GM23338 (cell line): ENCODE measurements around the gene FAM171A2. TPM values are rescaled to one million over a fixed set of nuclear protein-coding genes. Genes with fewer than 3 reads are reported as not detected.
A peak's percentile ranks its signal among the peaks of the same experiment; 100 is the strongest.

Source experiments
- ATAC-seq: fragments of 200-7000 bp; cut with Tn5 transposase; 3 replicates; pipeline ENCODE4 v1.9.1; 2020
- DNase-seq: peaks from one replicate; pipeline ENCODE4 v3.0.0-alpha.2; 2015; ENCODE audit warnings: low spot score
- H2AFZ ChIP-seq: fragments of 200-600 bp; sonication (generic); 2 replicates; pipeline ENCODE4 v1.8.0; 2016; ENCODE audit warnings: antibody characterized with exemption, mild to moderate bottlenecking, moderate library complexity
- H3F3A ChIP-seq: fragments of 200-600 bp; sonication (generic); replicated peaks from 2 replicates; pipeline ENCODE4 v1.8.0; 2017; ENCODE audit warnings: antibody characterized with exemption, mixed run types, low read depth
- H3K27ac ChIP-seq: fragments of 200-600 bp; sonication (generic); 2 replicates; pipeline ENCODE4 v1.6.1; 2016; ENCODE audit warnings: low read depth
- H3K27me3 ChIP-seq: fragments of 200-600 bp; sonication (generic); 2 replicates; pipeline ENCODE4 v1.8.0; 2016; ENCODE audit warnings: mild to moderate bottlenecking, mixed run types, moderate library complexity; ENCODE audit not compliant: insufficient read depth
- H3K36me3 ChIP-seq: fragments of 200-600 bp; sonication (generic); 2 replicates; pipeline ENCODE4 v1.8.0; 2016; ENCODE audit warnings: mild to moderate bottlenecking; ENCODE audit not compliant: insufficient read depth
- H3K4me1 ChIP-seq: fragments of 200-600 bp; sonication (generic); 2 replicates; pipeline ENCODE4 v1.8.0; 2016; ENCODE audit warnings: mild to moderate bottlenecking, moderate library complexity; ENCODE audit not compliant: insufficient read depth
- H3K4me2 ChIP-seq: fragments of 200-600 bp; sonication (generic); 2 replicates; pipeline ENCODE4 v1.7.1; 2017; ENCODE audit warnings: mixed run types
- H3K4me3 ChIP-seq: fragments of 200-600 bp; sonication (generic); 2 replicates; pipeline ENCODE4 v1.6.1; 2016; ENCODE audit warnings: mixed run types
- H3K79me2 ChIP-seq: fragments of 200-600 bp; sonication (generic); replicated peaks from 2 replicates; pipeline ENCODE4 v1.8.0; 2017; ENCODE audit warnings: mild to moderate bottlenecking; ENCODE audit not compliant: insufficient read depth
- H3K9me2 ChIP-seq: fragments of 200-600 bp; sonication (generic); 2 replicates; pipeline ENCODE4 v1.8.0; 2017; ENCODE audit not compliant: insufficient read depth
- H4K20me1 ChIP-seq: fragments of 200-600 bp; sonication (generic); replicated peaks from 2 replicates; pipeline ENCODE4 v1.8.0; 2017; ENCODE audit warnings: mild to moderate bottlenecking; ENCODE audit not compliant: insufficient read depth
- H3K27ac Mint-ChIP-seq: 2 replicates; pipeline ENCODE4 v1.8.0; 2020; ENCODE audit warnings: inconsistent platforms, mild to moderate bottlenecking, moderate library complexity, mixed read lengths
- H3K27me3 Mint-ChIP-seq: 3 replicates; pipeline ENCODE4 v1.8.0; 2022; ENCODE audit warnings: low read depth, mild to moderate bottlenecking, moderate library complexity, mixed read lengths, inconsistent platforms; ENCODE audit not compliant: insufficient read depth, poor library complexity
- H3K36me3 Mint-ChIP-seq: 3 replicates; pipeline ENCODE4 v1.8.0; 2021; ENCODE audit warnings: low read depth, mild to moderate bottlenecking, inconsistent platforms, moderate library complexity, mixed read lengths
- H3K4me1 Mint-ChIP-seq: 3 replicates; pipeline ENCODE4 v1.8.0; 2020; ENCODE audit warnings: mild to moderate bottlenecking, inconsistent platforms, mixed read lengths
- H3K4me3 Mint-ChIP-seq: 3 replicates; pipeline ENCODE4 v1.8.0; 2021; ENCODE audit warnings: moderate library complexity, mild to moderate bottlenecking, inconsistent platforms, mixed read lengths
- H3K9me3 Mint-ChIP-seq: 3 replicates; pipeline ENCODE4 v1.8.0; 2020; ENCODE audit warnings: moderate library complexity, mild to moderate bottlenecking, inconsistent platforms, mixed read lengths
- CREB1 ChIP-seq: fragments of 250-450 bp; sonication (Bioruptor Pico); IDR thresholded peaks from 2 replicates; pipeline ENCODE4 v1.5.0; 2020; ENCODE audit warnings: low read depth, mild to moderate bottlenecking, moderate library complexity
- ETS1 ChIP-seq: IDR thresholded peaks from 2 replicates; pipeline ENCODE4 v1.6.1; 2016; ENCODE audit warnings: antibody characterized with exemption
- EZH2 ChIP-seq: fragments of 200-600 bp; sonication (generic); IDR thresholded peaks from one replicate; pipeline ENCODE4 v1.8.0; 2017; ENCODE audit warnings: antibody characterized with exemption, mild to moderate bottlenecking, low read depth; ENCODE audit not compliant: unreplicated experiment
- JUNB ChIP-seq: IDR thresholded peaks from one replicate; pipeline ENCODE4 v1.6.1; 2016; ENCODE audit warnings: antibody characterized with exemption; ENCODE audit not compliant: unreplicated experiment
- NANOG ChIP-seq: IDR thresholded peaks from 2 replicates; pipeline ENCODE4 v1.6.1; 2016; ENCODE audit warnings: antibody characterized with exemption, borderline replicate concordance
- POLR2AphosphoS5 ChIP-seq: IDR thresholded peaks from 2 replicates; pipeline ENCODE4 v1.6.1; 2016; ENCODE audit warnings: antibody characterized with exemption, low read depth
- REST ChIP-seq: IDR thresholded peaks from one replicate; pipeline ENCODE4 v1.6.1; 2018; ENCODE audit warnings: antibody characterized with exemption; ENCODE audit not compliant: unreplicated experiment
- STAT1 ChIP-seq: IDR thresholded peaks from one replicate; pipeline ENCODE4 v1.6.1; 2016; ENCODE audit warnings: antibody characterized with exemption; ENCODE audit not compliant: unreplicated experiment
- ZNF114 ChIP-seq: fragments of 250-450 bp; sonication (Bioruptor Pico); IDR thresholded peaks from 2 replicates; pipeline ENCODE4 v1.5.0; 2020; ENCODE audit warnings: mild to moderate bottlenecking, moderate library complexity
- polyA plus RNA-seq: library from polyadenylated mRNA; unstranded; fragments of >200 nt; fragmentation: Nextera tagmentation; extraction: Ambion mirVana; gene quantifications from 2 replicates; pipeline ENCODE4 v1.2.1, GENCODE V29; 2016
- total RNA-seq: library from RNA; depleted of rRNA; stranded (reverse); fragments of >200 nt; shearing (Covaris generic); gene quantifications from 2 replicates; pipeline ENCODE4 v1.2.3, GENCODE V29; 2014
- TF ChIP-seq, protein P1 (sequence below), 2 experiments: fragments of 200-600 bp in 1 of 2; sonication (generic) in 1 of 2; conservative IDR thresholded peaks; 2 replicates each; pipeline versions ENCODE4 v1.5.1 to v1.6.1; 2016 to 2017; ENCODE audit warnings: antibody characterized with exemption in 2 of 2, low read depth in 2 of 2, mild to moderate bottlenecking in 2 of 2, moderate library complexity in 1 of 2
- TF ChIP-seq, protein P2 (sequence below): fragments of 250-450 bp; sonication (Bioruptor Pico); IDR thresholded peaks from 2 replicates; pipeline ENCODE4 v1.5.0; 2020; ENCODE audit warnings: mild to moderate bottlenecking, moderate library complexity

FAM171A2 gene
- total and polyA plus RNA-seq, 2 experiments from 2014 or later: 4.1 to 35.4 TPM

- ATAC-seq: peak; percentile 85
- H3K27ac ChIP-seq: no peak overlapping the region
- H3K4me2 ChIP-seq: peak overlapping the region; percentile 98
- no peaks in the 10 kb centered on the region for H3K9me3 Mint-ChIP-seq
- peaks cover 45% of the 10 kb centered on the region for H3K27me3 Mint-ChIP-seq
- peak; percentile 96 for DNase-seq
- 0 out of 2 replicates have a peak, but pooled peaks cover 4% of the 10 kb centered on the region for H3F3A ChIP-seq
- peak overlapping the region; percentile 78 for H3K4me3 Mint-ChIP-seq
- no peaks in the 10 kb centered on the region; the same call in 2 of the 3 replicates for H3K36me3 Mint-ChIP-seq
- no peaks in the 10 kb centered on the region for H3K36me3 ChIP-seq
- H3K79me2 ChIP-seq: no peaks in the 10 kb centered on the region
- peaks cover 7% of the 10 kb centered on the region for H3K4me1 ChIP-seq
- H3K27me3 ChIP-seq: peaks cover 51% of the 10 kb centered on the region
- H3K27ac Mint-ChIP-seq: no peak overlapping the region
- TF ChIP-seq, protein P1, sequence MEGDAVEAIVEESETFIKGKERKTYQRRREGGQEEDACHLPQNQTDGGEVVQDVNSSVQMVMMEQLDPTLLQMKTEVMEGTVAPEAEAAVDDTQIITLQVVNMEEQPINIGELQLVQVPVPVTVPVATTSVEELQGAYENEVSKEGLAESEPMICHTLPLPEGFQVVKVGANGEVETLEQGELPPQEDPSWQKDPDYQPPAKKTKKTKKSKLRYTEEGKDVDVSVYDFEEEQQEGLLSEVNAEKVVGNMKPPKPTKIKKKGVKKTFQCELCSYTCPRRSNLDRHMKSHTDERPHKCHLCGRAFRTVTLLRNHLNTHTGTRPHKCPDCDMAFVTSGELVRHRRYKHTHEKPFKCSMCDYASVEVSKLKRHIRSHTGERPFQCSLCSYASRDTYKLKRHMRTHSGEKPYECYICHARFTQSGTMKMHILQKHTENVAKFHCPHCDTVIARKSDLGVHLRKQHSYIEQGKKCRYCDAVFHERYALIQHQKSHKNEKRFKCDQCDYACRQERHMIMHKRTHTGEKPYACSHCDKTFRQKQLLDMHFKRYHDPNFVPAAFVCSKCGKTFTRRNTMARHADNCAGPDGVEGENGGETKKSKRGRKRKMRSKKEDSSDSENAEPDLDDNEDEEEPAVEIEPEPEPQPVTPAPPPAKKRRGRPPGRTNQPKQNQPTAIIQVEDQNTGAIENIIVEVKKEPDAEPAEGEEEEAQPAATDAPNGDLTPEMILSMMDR (conservative IDR thresholded peaks at IDR 0.05; ENCODE audit: low read depth in 2 of 2): peak in 1 of 2 experiments; percentile 34; a peak in 3 of 4 replicates
- TF ChIP-seq JUNB: no peak
- no peak for TF ChIP-seq EZH2
- TF ChIP-seq, protein P2, sequence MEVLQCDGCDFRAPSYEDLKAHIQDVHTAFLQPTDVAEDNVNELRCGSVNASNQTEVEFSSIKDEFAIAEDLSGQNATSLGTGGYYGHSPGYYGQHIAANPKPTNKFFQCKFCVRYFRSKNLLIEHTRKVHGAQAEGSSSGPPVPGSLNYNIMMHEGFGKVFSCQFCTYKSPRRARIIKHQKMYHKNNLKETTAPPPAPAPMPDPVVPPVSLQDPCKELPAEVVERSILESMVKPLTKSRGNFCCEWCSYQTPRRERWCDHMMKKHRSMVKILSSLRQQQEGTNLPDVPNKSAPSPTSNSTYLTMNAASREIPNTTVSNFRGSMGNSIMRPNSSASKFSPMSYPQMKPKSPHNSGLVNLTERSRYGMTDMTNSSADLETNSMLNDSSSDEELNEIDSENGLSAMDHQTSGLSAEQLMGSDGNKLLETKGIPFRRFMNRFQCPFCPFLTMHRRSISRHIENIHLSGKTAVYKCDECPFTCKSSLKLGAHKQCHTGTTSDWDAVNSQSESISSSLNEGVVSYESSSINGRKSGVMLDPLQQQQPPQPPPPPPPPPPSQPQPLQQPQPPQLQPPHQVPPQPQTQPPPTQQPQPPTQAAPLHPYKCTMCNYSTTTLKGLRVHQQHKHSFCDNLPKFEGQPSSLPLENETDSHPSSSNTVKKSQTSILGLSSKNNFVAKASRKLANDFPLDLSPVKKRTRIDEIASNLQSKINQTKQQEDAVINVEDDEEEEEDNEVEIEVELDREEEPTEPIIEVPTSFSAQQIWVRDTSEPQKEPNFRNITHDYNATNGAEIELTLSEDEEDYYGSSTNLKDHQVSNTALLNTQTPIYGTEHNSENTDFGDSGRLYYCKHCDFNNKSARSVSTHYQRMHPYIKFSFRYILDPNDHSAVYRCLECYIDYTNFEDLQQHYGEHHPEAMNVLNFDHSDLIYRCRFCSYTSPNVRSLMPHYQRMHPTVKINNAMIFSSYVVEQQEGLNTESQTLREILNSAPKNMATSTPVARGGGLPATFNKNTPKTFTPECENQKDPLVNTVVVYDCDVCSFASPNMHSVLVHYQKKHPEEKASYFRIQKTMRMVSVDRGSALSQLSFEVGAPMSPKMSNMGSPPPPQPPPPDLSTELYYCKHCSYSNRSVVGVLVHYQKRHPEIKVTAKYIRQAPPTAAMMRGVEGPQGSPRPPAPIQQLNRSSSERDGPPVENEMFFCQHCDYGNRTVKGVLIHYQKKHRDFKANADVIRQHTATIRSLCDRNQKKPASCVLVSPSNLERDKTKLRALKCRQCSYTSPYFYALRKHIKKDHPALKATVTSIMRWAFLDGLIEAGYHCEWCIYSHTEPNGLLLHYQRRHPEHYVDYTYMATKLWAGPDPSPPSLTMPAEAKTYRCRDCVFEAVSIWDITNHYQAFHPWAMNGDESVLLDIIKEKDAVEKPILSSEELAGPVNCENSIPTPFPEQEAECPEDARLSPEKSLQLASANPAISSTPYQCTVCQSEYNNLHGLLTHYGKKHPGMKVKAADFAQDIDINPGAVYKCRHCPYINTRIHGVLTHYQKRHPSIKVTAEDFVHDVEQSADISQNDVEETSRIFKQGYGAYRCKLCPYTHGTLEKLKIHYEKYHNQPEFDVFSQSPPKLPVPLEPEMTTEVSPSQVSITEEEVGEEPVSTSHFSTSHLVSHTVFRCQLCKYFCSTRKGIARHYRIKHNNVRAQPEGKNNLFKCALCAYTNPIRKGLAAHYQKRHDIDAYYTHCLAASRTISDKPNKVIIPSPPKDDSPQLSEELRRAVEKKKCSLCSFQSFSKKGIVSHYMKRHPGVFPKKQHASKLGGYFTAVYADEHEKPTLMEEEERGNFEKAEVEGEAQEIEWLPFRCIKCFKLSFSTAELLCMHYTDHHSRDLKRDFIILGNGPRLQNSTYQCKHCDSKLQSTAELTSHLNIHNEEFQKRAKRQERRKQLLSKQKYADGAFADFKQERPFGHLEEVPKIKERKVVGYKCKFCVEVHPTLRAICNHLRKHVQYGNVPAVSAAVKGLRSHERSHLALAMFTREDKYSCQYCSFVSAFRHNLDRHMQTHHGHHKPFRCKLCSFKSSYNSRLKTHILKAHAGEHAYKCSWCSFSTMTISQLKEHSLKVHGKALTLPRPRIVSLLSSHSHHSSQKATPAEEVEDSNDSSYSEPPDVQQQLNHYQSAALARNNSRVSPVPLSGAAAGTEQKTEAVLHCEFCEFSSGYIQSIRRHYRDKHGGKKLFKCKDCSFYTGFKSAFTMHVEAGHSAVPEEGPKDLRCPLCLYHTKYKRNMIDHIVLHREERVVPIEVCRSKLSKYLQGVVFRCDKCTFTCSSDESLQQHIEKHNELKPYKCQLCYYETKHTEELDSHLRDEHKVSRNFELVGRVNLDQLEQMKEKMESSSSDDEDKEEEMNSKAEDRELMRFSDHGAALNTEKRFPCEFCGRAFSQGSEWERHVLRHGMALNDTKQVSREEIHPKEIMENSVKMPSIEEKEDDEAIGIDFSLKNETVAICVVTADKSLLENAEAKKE (CRISPR knock-in tag): no peak
- peak; percentile 65 for TF ChIP-seq POLR2AphosphoS5
- no peak for TF ChIP-seq ETS1
- TF ChIP-seq NANOG: no peak
- no peak for TF ChIP-seq CREB1 (CRISPR knock-in tag)
- no peak for TF ChIP-seq ZNF114
- TF ChIP-seq STAT1: no peak
- TF ChIP-seq REST: no peak
- 0 out of 2 replicates have a peak, but pooled peaks cover 8% of the 10 kb centered on the region for H3K9me2 ChIP-seq
- peak overlapping the region; percentile 82 for H3K4me3 ChIP-seq
- H4K20me1 ChIP-seq: no peaks in the 10 kb centered on the region
- H3K4me1 Mint-ChIP-seq: peaks cover 18% of the 10 kb centered on the region
- H2AFZ ChIP-seq: peak overlapping the region; percentile 100
These were observed 21.9 kb upstream of the FAM171A2 start for GRCh38 chr17:44385287-44386181.
